ENCODE measurements around the gene KLK14. TPM values are rescaled to one million over a fixed set of nuclear protein-coding genes. Genes with fewer than 3 reads are reported as not detected.

KLK14 gene
- total RNA-seq, 1 donor from 2014 or later: not detected

GRCh38 chr19:51127032-51127431 is 44.3 kb upstream of the KLK14 start:
- no peak overlapping the region for H3K4me3 ChIP-seq (ENCODE audit: low read depth, low read length)
- no peaks in the 10 kb centered on the region for H3K27me3 ChIP-seq (ENCODE audit: control insufficient read depth, insufficient read depth, low read length)
- TF ChIP-seq CTCF (IDR thresholded peaks at IDR 0.05; ENCODE audit: insufficient read depth, low read length, poor library complexity, severe bottlenecking): no peak
- no peaks in the 10 kb centered on the region for H3K36me3 ChIP-seq (ENCODE audit: control insufficient read depth, insufficient read depth, low read length)
- no peak for DNase-seq (ENCODE audit: low read depth)

- Histone ChIP-seq H3K27me3 (ENCODE audit: control insufficient read depth, insufficient read depth, low read length) (no peaks in the 10 kb centered on the region), H3K4me3 (ENCODE audit: low read depth, low read length) (no peak overlapping the region), H3K36me3 (ENCODE audit: control insufficient read depth, insufficient read depth, low read length) (no peaks in the 10 kb centered on the region)
- no peak for TF ChIP-seq CTCF (IDR thresholded peaks at IDR 0.05; ENCODE audit: insufficient read depth, low read length, poor library complexity, severe bottlenecking)
- no peak for DNase-seq (ENCODE audit: low read depth)
Observed at GRCh38 chr19:51125421-51126075, 42.9 kb upstream of the KLK14 start.

- no peaks in the 10 kb centered on the region for H3K36me3 ChIP-seq (ENCODE audit: control insufficient read depth, insufficient read depth, low read length)
- H3K27me3 ChIP-seq (ENCODE audit: control insufficient read depth, insufficient read depth, low read length): no peaks in the 10 kb centered on the region
- H3K4me3 ChIP-seq (ENCODE audit: low read depth, low read length): no peak within 1 kb of the TSS
- no peak for TF ChIP-seq CTCF (IDR thresholded peaks at IDR 0.05; ENCODE audit: insufficient read depth, low read length, poor library complexity, severe bottlenecking)
- DNase-seq (ENCODE audit: low read depth): no peak
Observed at GRCh38 chr19:51124729-51125128, 42.0 kb upstream of the KLK14 start, which contains the start of gene SIGLEC9. SIGLEC9 (plus strand) TSS chr19:51124906; CDS start chr19:51124975, 69 bp downstream.

GRCh38 chr19:51124216-51124615 is 41.5 kb upstream of the KLK14 start:
- no peak for DNase-seq (ENCODE audit: low read depth)
- Histone ChIP-seq H3K4me3 (ENCODE audit: low read depth, low read length) (no peak overlapping the region), H3K36me3 (ENCODE audit: control insufficient read depth, insufficient read depth, low read length) (no peaks in the 10 kb centered on the region), H3K27me3 (ENCODE audit: control insufficient read depth, insufficient read depth, low read length) (no peaks in the 10 kb centered on the region)
- no peak for TF ChIP-seq CTCF (IDR thresholded peaks at IDR 0.05; ENCODE audit: insufficient read depth, low read length, poor library complexity, severe bottlenecking)

- Histone ChIP-seq H3K27me3 (ENCODE audit: control insufficient read depth, insufficient read depth, low read length) (no peaks in the 10 kb centered on the region), H3K4me3 (ENCODE audit: low read depth, low read length) (no peak overlapping the region), H3K36me3 (ENCODE audit: control insufficient read depth, insufficient read depth, low read length) (no peaks in the 10 kb centered on the region)
- DNase-seq (ENCODE audit: low read depth): no peak
- no peak for TF ChIP-seq CTCF (IDR thresholded peaks at IDR 0.05; ENCODE audit: insufficient read depth, low read length, poor library complexity, severe bottlenecking)
Observed at GRCh38 chr19:51123802-51124201, 41.1 kb upstream of the KLK14 start.

- no peaks in the 10 kb centered on the region for H3K27me3 ChIP-seq (ENCODE audit: control insufficient read depth, insufficient read depth, low read length)
- no peak for DNase-seq (ENCODE audit: low read depth)
- H3K4me3 ChIP-seq (ENCODE audit: low read depth, low read length): no peak overlapping the region
- TF ChIP-seq CTCF (IDR thresholded peaks at IDR 0.05; ENCODE audit: insufficient read depth, low read length, poor library complexity, severe bottlenecking): no peak
- H3K36me3 ChIP-seq (ENCODE audit: control insufficient read depth, insufficient read depth, low read length): no peaks in the 10 kb centered on the region
Observed at GRCh38 chr19:51123381-51123800, 40.7 kb upstream of the KLK14 start.

All from kidney epithelial cell (primary cell).